OCI-LY1 (cell line): Measurements from ENCODE around the gene GABRG3.

Source experiments
- EZH2 ChIP-seq: fragments of 200-600 bp; sonication (generic), shearing (Covaris generic); IDR thresholded peaks from 2 replicates; pipeline ENCODE4 v1.8.0; 2017; ENCODE audit warnings: borderline replicate concordance, mixed run types, mild to moderate bottlenecking, antibody characterized with exemption, low read length, moderate library complexity, mixed read lengths
- TF ChIP-seq, protein P1 (sequence below): fragments of 200-600 bp; sonication (generic), shearing (Covaris generic); IDR thresholded peaks from 2 replicates; pipeline ENCODE4 v1.5.1; 2017; ENCODE audit warnings: mild to moderate bottlenecking, antibody characterized with exemption, low read length, moderate library complexity, mixed read lengths

DNA sequence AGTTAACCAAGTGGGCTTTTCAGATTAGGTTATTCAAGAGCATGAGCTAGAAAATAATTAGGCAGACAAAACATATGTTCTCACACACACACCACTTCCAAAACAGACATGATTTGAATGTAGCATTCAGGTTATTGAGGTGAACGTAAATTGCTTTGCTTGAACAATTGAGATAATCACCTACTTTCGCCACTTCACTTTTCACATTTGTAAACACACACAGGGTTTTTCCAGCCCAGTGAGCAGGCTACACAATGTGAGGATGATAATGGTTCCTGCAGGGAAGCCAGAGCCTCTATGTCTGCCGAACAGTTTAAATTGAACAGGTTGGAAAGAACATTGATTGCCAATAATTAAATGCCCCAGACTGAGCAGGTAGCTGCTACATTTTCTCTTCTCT is 567.3 kb downstream of the GABRG3 start:
- TF ChIP-seq, protein P1, sequence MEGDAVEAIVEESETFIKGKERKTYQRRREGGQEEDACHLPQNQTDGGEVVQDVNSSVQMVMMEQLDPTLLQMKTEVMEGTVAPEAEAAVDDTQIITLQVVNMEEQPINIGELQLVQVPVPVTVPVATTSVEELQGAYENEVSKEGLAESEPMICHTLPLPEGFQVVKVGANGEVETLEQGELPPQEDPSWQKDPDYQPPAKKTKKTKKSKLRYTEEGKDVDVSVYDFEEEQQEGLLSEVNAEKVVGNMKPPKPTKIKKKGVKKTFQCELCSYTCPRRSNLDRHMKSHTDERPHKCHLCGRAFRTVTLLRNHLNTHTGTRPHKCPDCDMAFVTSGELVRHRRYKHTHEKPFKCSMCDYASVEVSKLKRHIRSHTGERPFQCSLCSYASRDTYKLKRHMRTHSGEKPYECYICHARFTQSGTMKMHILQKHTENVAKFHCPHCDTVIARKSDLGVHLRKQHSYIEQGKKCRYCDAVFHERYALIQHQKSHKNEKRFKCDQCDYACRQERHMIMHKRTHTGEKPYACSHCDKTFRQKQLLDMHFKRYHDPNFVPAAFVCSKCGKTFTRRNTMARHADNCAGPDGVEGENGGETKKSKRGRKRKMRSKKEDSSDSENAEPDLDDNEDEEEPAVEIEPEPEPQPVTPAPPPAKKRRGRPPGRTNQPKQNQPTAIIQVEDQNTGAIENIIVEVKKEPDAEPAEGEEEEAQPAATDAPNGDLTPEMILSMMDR: no peak
- no peak for TF ChIP-seq EZH2
